ENCODE results near the gene ARF6.
"Not testable (repeated sequence)": the region's sequence is repeated elsewhere in the genome, so short reads cannot be mapped to it uniquely, and the experiment has no call there.

ARF6 gene

DNA sequence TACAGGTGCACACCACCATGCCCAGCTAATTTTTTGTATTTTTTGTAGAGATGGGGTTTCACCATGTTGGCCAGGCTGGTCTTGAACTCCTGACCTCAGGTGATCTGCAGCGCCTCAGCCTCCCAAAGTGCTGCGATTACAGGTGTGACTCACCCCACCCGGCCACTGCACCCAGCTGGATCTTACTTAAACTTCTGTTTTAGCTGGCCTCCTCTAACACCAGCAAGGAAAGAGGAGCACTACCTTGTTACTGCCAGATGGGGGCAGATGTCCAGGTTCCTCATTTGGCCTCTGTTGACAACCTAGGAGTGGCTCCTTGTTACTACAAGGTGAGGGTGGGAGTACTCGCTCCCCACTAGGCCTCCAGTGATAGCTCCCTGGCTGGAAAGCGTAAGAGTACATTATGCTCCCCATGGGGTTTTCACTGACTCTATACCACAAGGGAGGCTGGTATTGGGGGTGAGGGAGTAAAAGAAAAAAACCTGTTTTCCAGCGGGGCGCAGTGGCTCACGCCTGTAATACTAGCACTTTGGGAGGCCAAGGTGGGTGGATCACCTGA lies 13.2 kb upstream of the ARF6 start:
- peak; percentile 50 for DNase-seq

DNA sequence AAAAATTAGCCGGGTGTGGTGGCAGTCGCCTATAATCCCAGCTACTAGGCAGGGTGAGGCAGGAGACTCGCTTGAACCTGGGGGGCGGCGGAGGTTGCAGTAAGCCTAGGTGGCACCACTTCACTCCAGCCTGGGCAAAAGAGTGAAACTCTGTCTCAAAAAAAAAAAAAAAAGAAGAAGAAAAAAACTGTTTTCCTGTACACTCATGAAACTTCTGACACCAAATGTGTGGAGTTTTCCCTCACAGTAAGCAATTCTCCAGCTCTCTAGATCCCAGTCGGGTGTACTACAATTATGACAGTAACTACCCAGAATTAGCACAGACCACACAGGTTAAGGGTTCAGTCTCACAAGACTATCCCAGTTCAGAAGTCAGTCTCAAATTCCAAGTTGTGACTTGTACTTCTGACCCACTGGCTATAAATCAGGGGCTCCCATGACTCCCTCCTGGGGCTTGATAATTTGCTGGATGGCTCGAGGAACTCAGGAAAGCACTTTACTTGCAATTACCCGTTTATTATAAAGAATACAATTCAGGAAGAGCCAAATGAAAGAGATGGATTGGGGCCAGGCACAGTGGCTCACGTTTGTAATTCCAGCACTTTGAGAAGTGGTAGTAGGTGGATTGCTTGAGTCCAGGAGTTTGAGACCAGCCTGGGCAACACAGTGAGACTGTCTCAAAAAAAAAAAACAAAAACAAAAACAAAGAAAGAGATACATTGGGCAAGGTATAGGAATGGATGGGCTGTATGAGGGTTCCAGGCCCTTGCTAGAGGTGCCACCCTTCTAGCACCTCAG lies 12.4 kb upstream of the ARF6 start:
- DNase-seq: no peak

DNA sequence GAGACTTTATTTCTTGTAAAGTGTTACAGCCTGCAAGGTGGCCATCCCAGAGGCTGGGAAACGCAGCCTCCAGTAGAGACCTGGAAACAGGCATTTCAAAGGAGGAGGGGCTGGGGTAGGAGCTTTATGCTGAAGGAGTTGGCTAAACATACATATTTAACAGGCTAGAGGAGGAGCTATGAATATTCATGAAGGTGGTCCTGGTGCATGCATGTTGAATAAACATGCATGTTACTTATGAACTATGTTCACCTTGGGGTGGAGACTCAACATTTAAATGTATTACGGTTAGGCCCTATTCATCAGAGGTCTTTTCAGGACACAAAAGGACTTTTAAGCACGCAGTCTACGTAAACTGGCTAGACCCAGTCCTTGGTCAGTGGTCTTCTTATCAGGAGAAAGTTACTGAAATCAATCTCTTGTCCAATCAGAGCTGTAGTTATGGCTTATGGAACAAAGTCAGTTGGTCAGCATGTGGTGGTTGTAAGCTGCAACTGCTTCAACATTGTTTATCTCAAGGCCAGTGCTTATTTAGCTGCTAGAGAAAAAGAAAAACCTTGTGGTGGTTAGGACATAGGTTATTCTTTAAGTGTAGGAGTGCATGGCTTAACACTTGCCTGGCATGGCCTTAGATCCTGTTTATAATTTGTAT lies 11.4 kb upstream of the ARF6 start:
- no peak for DNase-seq

DNA sequence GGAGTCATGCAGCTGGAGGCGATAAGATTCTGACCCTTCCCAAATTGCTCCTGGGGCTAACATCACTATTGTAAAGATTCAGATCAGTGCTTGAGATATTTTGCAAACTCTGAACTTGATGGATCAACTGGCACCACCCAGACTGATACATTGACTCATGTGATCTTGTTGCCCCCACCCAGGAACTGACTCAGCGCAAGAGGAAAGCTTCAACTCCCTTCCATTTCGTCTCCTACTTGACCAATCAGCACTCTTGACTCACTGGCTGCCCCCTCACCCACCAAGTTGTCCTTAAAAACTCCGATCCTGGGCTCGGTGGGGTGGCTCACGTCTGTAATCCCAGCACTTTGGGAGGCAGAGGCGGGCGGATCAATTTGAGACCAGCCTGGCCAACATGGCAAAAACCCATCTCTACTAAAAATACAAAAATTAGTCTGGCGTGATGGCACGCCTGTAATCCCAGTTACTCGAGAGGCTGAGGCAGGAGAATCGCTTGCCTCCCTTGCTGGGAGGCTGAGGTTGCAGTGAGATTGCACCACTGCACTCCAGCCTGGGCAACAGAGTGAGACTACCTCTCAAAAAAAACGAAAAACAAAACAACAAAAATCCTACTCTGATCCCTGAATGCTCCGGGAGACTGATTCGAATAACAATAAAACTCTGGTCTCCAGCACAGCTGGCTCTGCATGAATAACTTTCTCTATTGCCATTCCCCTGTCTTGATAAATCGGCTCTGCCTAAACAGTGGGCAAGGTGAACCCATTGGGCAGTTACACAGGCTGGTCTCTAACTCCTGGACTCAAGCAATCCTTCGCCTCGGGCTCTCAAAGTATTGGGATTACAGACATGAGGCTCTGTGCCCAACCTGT lies 9.8 kb upstream of the ARF6 start:
- DNase-seq: no peak

DNA sequence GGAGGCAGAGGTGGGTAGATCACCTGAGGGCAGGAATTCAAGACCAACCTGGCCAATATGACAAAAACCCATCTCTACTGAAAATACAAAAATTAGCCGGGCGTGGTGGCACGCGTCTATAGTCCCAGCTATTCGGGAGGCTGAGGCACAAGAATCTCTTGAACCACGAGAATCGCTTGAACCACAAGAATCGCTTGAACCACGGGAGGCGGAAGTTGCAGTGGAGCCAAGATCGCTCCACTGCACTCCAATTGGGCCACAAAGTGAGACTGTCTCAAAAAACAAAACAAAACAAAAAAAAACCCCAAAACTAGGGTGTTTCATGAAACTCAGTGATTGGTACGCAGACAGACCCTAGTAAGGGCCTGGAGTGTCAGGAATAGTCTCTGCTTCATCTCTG lies 6.4 kb upstream of the ARF6 start:
- DNase-seq: no peak

DNA sequence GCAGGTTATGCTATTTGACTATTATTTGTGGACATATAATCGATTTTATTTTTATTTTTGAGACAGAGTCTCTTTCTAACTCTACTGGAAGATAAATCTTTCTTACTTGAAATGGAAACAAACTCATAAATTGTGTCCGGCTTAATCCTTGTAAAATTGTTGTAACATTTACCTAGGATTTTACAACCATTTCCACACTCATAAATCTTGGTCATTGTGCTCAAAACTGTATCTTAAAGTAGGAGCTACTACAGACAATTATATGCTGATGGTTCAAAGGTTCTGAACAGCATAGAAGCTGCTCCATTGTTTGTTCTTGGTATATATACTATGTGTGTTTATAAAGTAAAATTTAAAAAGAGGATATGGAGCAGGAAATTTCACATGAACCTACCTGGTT lies 4.6 kb upstream of the ARF6 start:
- DNase-seq: no peak

DNA sequence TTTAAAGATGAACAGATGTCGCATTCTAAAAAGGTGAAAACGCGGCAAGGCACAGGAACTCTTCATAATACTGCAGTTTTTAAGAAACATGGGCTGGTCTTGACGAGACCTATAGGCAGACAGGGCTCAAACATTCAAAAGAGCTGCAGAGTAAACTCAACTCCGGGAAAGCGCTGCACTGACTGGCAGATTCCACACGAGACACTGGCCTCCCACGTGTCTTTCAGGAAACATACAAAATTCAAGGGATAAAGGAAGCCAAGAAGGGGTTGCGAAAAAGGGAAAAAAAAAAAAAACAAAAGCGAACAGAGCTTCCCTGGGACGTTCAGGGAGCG lies 614 bp upstream of the ARF6 start:
- DNase-seq: peak; percentile 71

DNA sequence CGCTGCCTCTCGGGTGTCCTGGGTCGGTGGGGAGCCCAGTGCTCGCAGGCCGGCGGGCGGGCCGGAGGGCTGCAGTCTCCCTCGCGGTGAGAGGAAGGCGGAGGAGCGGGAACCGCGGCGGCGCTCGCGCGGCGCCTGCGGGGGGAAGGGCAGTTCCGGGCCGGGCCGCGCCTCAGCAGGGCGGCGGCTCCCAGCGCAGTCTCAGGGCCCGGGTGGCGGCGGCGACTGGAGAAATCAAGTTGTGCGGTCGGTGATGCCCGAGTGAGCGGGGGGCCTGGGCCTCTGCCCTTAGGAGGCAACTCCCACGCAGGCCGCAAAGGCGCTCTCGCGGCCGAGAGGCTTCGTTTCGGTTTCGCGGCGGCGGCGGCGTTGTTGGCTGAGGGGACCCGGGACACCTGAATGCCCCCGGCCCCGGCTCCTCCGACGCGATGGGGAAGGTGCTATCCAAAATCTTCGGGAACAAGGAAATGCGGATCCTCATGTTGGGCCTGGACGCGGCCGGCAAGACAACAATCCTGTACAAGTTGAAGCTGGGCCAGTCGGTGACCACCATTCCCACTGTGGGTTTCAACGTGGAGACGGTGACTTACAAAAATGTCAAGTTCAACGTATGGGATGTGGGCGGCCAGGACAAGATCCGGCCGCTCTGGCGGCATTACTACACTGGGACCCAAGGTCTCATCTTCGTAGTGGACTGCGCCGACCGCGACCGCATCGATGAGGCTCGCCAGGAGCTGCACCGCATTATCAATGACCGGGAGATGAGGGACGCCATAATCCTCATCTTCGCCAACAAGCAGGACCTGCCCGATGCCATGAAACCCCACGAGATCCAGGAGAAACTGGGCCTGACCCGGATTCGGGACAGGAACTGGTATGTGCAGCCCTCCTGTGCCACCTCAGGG lies 679 bp downstream of the ARF6 start:
- DNase-seq: peak; percentile 66

DNA sequence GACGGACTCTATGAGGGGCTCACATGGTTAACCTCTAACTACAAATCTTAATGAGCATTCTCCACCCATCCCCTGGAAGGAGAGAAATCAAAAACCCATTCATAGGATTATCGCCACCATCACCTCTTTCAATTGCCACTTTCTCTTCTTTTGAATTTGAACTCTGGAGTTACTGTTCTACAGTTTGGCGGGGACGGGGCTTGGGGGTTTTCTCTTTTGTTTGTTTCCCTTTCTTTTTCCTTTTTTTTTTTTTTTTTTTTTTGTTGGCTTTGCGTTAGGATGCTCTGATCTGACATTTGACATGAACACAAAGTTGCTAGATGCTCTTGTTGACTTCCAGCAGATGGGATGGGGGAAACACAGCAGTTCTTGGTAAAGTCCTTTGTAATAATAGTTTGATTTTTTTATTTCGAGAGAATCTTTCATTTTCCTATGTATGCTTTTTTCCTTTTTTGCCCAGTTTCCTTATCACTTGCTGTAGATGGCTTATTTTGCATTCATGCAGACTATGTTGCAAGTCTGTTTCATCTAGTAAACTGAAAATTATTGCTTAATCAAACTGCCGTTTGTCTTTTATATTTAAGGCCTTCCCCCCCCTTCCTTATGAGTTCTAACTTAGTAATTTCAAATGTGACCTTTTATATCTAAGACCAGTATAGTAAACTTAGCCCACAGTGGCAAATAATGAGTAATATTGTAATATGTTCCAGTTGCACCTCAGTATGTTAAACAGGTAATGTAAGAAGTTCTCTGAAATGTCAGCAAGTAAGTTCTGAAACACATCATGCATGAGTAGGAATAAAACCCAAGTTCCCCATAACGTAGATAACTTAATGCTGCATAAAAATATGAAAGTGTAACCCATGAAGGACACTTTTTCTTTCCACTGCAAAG lies 1.6 kb downstream of the ARF6 start:
- not testable (repeated sequence) for DNase-seq

DNA sequence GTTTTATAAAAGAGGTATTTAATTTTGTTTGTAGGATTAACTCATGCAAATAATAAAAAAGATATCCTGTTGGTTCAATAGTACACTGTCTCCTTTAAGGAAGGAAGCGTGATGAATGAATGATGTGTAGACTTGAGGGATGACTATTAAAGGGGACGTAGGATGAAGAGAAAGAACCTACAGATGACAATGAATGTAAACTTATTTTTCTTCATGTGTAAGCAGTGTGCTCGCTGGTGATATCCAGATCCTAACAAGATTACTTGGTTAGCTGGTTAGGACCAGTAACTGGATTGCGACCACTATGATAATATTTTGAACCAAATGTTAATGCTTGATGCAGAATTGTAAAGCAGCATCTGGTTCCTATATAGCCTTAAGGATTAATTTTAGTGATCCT lies 2.6 kb downstream of the ARF6 start:
- peak; percentile 13 for DNase-seq

DNA sequence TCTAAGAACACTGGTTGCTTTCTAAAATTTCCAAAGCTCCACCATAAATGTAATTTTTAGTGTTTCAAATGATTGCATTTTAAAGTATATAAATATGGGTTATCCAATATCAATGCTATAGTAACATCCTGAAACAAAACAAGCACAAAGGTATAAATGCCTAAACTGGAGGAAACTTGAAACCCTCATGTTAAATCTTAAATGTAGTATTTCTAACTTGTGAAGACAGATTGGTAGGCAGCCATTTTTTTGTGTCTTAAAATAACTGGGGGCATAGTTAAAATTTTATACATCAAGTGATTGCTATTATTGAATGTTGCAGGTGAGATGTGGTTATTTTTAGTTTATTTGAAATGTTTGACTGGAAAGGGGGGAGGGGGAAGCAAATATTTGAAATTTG lies 3.4 kb downstream of the ARF6 start:
- DNase-seq: not testable (repeated sequence)

DNA sequence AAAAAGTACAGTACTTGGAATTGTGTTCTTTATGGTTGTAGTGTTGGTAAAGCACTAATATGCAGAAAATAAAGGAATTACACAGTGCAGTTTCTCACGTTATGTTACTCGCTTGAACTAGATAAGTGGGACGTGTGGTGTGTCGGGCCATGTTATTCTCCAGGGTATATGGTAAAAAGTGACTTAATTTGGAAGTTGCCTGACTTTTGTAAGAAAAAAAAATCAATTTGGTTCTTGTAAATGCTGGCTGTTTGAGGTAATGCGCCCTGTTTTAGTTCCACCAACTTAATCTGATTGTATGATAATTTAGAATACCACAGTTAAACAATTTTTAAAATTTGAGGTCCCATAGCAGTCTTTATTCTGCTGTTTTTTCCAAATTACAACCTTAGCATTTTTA lies 4.1 kb downstream of the ARF6 start:
- DNase-seq: no peak

DNA sequence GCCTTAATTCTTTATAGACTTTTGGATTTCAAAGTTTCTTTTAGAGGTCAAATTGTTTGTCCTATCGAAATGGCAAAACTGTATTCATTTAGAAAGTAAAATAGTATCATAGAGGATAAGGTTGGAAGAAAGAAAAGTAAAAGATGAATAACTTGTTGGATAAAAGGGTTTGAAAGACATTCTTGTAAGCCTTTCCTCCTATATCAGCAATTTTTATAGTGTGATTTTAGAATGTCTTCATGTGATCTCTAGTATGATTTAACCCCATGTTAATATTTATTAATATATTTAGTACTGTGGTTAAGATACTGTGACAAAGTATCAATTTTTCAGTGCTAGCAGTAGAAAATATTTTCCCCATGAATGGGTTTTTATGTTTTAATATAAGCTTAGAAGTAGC lies 4.5 kb downstream of the ARF6 start:
- DNase-seq: no peak

DNA sequence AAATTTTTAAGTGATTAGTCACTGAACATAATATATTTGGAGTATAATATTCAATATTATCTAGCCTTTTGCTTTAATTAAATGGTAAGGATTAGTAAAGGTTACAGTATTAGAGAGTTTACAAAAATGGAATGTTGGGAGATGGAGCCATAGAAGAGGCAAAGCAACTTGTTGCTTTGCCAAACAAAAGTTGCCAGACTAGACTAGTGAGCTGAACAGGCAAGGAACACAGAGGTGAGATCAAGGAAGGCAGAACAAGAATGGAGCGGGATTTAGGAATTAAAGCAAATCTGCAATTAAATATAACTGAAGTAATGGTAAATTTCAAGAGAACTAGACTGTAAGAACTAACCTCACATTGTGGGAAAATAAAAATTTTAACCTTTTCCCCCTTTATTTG lies 5.1 kb downstream of the ARF6 start:
- DNase-seq: peak; percentile 21

DNA sequence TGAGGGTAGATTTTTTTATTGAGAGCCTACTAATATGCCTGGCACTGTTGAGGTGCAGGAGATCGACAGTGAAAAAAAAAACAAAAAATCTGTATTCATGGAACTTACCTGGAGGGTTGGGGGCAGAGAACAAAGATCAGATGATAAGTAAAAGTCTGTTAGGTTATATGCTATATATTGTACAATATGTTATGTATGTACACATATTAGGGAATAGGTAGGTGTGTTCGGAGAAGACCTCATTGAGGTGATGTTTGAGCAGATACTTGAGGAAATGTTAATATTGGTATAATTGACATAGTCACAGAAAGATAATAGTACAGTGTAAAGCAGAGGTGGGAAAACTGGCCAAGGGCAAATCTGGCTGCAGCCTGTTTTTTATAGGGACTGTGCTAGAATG lies 5.6 kb downstream of the ARF6 start:
- peak; percentile 39 for DNase-seq

DNA sequence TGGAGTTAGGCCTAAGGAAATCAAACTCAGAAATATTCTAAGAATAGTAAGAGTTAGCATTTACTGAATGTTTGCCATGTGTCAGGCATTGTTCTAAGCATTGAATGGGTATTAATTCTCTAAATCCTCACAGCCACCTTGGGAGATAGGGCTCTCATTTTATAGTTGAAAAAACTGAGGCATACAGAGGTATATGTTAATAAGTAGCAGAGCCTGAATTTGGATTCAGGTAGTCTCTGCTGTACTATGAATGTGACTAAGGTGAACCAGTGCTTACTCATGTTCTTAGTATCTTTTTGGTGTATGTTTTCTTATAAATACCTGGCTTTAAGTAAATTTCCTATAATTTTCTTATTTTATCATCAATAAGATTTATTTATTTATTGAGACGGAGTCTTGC lies 8.1 kb downstream of the ARF6 start:
- DNase-seq: no peak

DNA sequence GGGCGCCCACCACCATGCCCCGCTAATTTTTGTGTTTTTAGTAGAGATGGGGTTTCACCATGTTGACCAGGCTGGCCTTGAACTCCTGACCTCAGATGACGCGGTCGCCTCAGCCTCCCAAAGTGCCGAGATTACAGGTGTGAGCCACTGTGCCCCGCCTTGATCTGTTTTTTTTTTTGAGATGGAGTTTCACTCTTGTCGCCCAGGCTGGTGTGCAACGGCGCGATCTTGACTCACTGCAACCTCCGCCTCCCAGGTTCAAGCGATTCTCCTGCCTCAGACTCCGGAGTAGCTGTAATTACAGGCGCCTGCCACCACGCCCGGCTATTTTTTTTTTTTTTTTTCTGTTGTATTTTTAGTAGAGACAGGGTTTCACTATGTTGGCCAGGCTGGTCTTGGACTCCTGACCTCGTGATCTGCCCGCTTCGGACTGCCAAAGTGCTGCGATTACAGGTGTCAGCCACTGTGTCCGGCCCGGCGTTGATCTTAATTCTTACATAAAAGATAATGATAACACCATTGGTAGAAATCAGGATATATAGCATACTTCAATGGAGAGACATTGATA lies 9.9 kb downstream of the ARF6 start:
- DNase-seq: not testable (repeated sequence)

DNA sequence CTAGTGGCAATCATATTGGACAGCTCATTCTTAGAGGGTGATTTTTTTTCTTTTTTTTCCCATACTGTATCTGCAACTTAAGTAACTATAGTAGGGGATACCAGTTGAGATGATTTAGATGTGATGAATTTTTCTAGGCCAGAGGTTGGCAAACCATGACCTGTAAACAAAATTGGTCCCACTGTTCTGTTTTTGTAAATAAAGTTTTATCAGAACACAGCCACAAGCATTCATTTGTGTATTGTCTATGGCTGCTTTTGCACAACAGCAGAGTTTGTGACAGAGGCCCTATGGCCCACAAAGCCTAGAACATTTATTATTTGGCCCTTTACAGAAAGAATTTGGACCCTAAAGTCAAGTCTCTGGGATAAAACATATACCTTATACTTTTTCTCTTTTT lies 11.4 kb downstream of the ARF6 start:
- DNase-seq: no peak

DNA sequence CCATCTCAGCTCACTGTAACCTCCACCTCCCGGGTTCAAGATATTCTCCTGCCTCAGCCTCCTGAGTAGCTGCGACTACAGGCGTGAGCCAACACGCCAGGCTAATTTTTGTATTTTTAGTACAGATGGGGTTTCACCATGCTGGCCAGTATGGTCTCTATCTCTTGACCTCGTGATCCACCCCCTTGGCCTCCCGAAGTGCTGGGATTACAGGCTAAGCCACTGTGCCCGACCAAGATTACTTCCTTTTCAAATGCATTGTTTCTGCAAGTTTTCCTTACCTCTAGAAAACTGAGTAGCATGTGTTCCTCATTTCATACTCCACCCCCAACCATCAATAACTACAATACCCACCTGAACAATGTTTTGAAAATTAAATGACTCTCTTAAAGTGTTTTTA lies 13.1 kb downstream of the ARF6 start:
- no peak for DNase-seq

DNA sequence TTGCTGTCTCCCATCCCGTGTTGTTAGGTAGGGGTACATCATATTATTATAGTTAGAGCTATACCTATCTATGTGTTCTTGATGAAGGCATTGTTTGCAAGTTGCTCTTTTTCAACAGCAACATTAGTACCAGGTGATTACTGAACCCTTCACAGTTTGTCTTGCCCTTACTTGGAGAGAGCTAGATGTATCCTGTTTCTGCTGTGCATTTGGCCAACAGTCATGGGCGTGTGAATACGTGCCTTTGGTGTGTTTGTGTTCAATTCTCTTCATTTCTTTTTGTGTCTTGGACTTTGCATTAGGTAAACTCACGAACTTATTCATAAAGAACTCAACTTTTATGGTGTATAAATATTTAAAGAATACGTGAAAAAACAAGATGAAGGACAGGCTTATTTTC lies 14.3 kb downstream of the ARF6 start:
- no peak for DNase-seq

DNA sequence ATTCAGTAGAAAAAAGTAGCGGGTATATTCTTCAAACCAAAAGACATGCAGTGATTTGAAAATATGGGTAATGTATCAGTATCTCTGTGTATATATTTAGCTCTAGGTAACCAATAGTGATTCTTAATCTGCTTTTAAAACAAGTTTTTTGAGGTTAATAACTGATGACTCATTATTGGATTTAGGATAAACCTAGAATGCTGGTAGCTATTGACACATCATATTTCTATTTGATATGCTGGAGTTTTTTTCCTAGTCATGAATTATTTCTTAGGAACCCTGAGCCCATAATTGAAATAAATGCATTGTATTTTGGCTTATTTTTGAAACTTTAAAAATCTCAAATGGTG lies 15.5 kb downstream of the ARF6 start:
- no peak for DNase-seq

Data from NCI-H2029 (cell line).